Activated naive CD4-positive, alpha-beta T cell treated with anti-CD3 and anti-CD28 coated beads, Interleukin-2, amount 10 ng/mL, durations not matched to agents 7 days and 5 days (primary cell): ENCODE data around the gene MYOCD.

Experiments used
- CTCF ChIA-PET: fragments of 350-600 bp; sonication (Branson Sonifier 250); formaldehyde crosslinking; loops from one replicate; lab custom pipeline; 2021; ENCODE audit warnings: antibody characterized with exemption; lab: Charles Lee
- DNase-seq: peaks from one replicate; pipeline ENCODE4 v3.0.0-alpha.2; 2020
- H3K27ac Mint-ChIP-seq: one replicate; pipeline ENCODE4 v1.8.0; 2021; ENCODE audit warnings: mild to moderate bottlenecking, moderate library complexity, mixed read lengths
- H3K27me3 Mint-ChIP-seq: one replicate; pipeline ENCODE4 v1.8.0; 2021; ENCODE audit warnings: mild to moderate bottlenecking, mixed read lengths
- H3K36me3 Mint-ChIP-seq: one replicate; pipeline ENCODE4 v1.8.0; 2021; ENCODE audit warnings: mixed read lengths
- H3K4me1 Mint-ChIP-seq: one replicate; pipeline ENCODE4 v1.8.0; 2021; ENCODE audit warnings: mixed read lengths
- H3K4me3 Mint-ChIP-seq: one replicate; pipeline ENCODE4 v1.8.0; 2021; ENCODE audit warnings: mild to moderate bottlenecking, moderate library complexity, mixed read lengths
- H3K9me3 Mint-ChIP-seq: one replicate; pipeline ENCODE4 v1.8.0; 2021; ENCODE audit warnings: mixed read lengths

The MYOCD gene

DNA sequence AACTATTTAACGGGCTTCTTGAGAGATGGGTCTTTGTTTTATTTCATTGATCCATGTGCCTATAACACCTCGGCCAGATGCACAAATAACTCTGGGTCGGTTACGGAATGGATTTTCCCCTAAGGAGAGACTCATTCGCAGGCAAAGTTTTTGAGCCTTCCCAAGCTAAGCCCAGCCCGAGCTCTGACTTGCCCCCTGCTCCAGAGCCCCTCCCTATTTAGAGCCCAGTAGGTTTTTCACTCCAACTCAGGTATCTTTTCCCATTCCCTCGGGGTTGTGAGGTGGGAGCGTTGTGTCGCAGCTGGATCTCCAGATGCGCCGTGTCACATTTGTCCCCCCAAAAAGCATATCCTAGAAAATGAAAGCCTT is 812 bp upstream of the MYOCD start:
- no peak overlapping the region for H3K4me3 Mint-ChIP-seq
- no peak overlapping the region for H3K27ac Mint-ChIP-seq
- CTCF ChIA-PET = no interaction called here

DNA sequence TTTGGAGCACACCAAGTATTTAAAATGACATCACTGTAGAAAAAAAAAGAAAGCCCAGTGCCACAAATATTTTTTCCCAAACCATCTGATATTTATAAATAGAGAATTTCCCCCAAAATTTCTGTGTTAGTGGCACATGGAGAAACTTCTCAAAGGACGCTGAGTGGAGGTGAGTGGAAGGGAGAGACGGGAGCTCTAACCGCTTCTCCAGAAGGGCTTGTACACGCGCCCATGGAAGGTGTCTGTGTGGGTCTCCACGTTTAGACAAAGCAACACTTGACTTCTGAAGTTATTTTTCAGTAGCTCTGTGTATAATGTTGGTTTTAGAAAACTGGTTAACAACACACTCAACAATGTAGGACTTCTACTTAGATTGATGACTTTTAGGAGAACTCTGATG is 1.0 kb downstream of the MYOCD start:
- CTCF ChIA-PET = interaction anchor here (1.0 kb wide), 1 partner anchor 121 kb away, joined by 3 read pairs; no protein-coding TSS in a partner anchor
- H3K4me1 Mint-ChIP-seq = no peaks in the 10 kb centered on the region
- no peak overlapping the region for H3K4me3 Mint-ChIP-seq
- peaks cover 45% of the 10 kb centered on the region for H3K27me3 Mint-ChIP-seq
- no peak overlapping the region for H3K27ac Mint-ChIP-seq
- no peaks in the 10 kb centered on the region for H3K9me3 Mint-ChIP-seq
- H3K36me3 Mint-ChIP-seq = no peaks in the 10 kb centered on the region
- DNase-seq = no peak

More for the DNA sequence above, 812 bp upstream of the MYOCD start:
- H3K9me3 Mint-ChIP-seq = no peaks in the 10 kb centered on the region
- H3K27me3 Mint-ChIP-seq = peaks cover 45% of the 10 kb centered on the region
- no peak for DNase-seq
- H3K36me3 Mint-ChIP-seq = no peaks in the 10 kb centered on the region
- no peaks in the 10 kb centered on the region for H3K4me1 Mint-ChIP-seq

DNA sequence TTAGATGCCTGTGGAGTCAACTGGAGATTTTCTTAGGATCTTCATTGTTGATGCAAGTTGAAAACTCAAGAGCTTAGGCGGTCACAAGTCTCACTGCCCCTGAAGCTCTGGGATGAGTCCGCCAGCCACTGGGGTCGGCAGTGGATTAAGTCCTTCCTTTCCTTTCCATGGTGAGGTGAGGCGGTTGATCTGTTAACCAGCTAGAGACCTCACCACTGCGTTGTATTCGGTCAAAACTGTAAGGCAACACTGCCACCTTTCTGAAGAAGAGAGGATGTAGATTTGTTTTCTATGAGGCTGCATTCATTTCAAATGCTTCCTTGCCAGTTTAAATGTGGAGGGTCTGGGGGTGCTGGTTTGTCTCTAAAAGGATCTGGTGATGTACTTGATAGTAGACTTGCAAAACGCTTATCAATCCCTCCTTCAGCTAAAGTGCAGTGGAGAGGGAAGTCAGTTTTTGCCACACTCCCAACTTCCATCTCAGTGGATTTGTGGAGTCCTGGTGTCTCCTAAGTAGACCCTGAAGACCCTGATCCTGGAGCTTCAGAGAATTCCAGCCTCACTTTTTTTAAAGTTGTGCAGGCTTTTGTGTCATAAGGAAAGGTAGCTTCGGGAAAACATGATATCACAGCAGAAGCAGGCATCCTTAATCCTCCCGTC is 1.7 kb downstream of the MYOCD start:
- CTCF ChIA-PET = interaction anchor here (1.0 kb wide), 1 partner anchor 122 kb away, joined by 3 read pairs; no protein-coding TSS in a partner anchor

DNA sequence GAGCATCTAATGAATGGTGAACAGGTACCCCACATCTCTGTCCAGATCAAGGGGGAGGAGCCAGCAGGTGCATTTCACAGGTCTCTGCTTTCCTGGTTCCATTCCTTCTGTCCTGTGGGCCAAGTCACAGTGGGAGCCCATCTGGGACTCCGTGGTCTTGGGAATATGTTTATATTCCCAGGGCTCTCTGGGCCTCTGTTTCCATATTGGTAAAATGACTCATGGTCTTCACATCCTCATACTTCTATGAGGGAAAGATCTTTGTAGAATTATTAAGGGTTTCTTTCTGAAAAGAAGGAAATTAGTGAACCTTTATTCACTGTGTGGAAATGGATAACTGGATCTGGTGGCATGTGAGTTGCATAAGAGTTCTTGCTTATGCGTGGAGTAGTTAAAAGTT is 6.2 kb downstream of the MYOCD start:
- no peaks in the 10 kb centered on the region for H3K9me3 Mint-ChIP-seq
- H3K27ac Mint-ChIP-seq = no peak overlapping the region
- H3K36me3 Mint-ChIP-seq = no peaks in the 10 kb centered on the region
- peaks cover 11% of the 10 kb centered on the region for H3K27me3 Mint-ChIP-seq
- CTCF ChIA-PET = no interaction called here
- H3K4me1 Mint-ChIP-seq = no peaks in the 10 kb centered on the region
- no peak for DNase-seq
- no peak overlapping the region for H3K4me3 Mint-ChIP-seq

More for the DNA sequence above, 1.7 kb downstream of the MYOCD start:
- Mint-ChIP-seq H3K4me3 (no peak overlapping the region), H3K27ac (no peak overlapping the region), H3K27me3 (peaks cover 45% of the 10 kb centered on the region), H3K4me1 (no peaks in the 10 kb centered on the region), H3K9me3 (no peaks in the 10 kb centered on the region), H3K36me3 (no peaks in the 10 kb centered on the region)
- no peak for DNase-seq

DNA sequence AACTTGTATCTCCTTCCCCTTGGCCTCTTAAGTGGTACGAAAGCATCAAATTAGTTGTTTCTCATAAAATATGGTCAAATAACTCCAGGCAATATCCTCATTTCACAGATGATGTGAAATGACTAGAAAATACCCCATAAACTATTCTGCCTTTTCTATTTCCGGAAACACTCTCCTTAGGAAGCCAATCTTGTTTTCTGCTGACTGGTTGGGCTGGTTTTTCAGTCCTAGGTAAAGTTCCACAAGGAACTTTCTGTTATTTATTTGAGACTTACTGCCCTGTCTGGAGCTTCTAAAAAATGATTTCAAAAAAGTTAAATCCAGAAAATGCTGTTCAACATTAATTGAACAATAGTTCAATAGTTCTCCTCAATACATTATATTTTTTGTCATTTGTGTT is 7.3 kb downstream of the MYOCD start:
- Mint-ChIP-seq H3K4me3 (no peak overlapping the region), H3K27me3 (peaks cover 3% of the 10 kb centered on the region), H3K9me3 (no peaks in the 10 kb centered on the region), H3K27ac (no peak overlapping the region), H3K4me1 (no peaks in the 10 kb centered on the region), H3K36me3 (no peaks in the 10 kb centered on the region)
- DNase-seq = no peak
- CTCF ChIA-PET = no interaction called here

DNA sequence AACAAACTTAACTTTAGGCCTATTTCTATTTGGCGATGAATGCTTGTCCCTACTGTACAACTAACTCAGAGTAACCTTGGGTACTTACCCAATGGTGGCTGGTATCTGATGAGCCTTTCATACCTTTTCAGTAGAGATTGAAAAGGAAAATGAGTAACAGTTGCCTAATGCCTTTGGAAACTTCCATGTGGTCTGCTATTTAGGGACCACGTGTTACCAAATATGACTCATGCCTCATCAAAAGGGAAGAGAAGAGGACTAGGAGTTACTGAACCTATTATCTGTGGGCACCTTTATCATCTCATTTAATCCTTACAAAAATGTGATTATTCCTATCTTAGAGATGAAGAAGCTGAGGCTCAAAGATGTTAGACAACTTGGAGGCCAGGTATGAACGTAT is 8.1 kb downstream of the MYOCD start:
- Mint-ChIP-seq H3K4me1 (no peaks in the 10 kb centered on the region), H3K4me3 (no peak overlapping the region), H3K9me3 (no peaks in the 10 kb centered on the region), H3K36me3 (no peaks in the 10 kb centered on the region), H3K27me3 (no peaks in the 10 kb centered on the region), H3K27ac (no peak overlapping the region)
- DNase-seq = no peak
- CTCF ChIA-PET = no interaction called here

DNA sequence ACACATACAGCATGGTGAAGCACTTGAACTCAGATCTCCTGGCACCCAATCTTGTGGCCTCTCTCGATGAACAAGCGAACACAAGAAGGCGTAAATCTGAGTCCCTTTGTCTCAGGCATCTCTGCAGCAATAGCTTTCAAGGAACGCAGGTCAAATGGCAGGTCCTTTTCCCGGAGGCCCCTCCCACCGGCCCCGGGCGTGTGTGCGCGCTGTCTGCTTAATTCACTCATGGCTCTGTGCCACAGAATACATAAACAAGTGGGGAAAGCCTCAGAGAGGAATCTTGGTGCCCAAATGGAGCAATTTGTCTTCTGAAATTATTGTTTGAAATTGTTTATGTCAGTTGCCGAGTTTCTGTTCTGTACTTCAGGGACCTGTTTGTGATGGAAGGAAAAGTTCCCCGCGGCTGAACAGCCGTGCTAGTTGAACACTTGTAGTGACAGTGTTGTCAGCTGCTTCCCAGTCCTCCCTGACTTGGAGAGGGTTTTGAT is 14.8 kb downstream of the MYOCD start:
- Mint-ChIP-seq H3K27me3 (no peaks in the 10 kb centered on the region), H3K36me3 (no peaks in the 10 kb centered on the region), H3K4me3 (no peak overlapping the region), H3K4me1 (no peaks in the 10 kb centered on the region), H3K9me3 (peaks cover 2% of the 10 kb centered on the region), H3K27ac (no peak overlapping the region)
- no peak for DNase-seq
- CTCF ChIA-PET = interaction anchor here (0.6 kb wide), 1 partner anchor 30 kb away, joined by 4 read pairs; no protein-coding TSS in a partner anchor

DNA sequence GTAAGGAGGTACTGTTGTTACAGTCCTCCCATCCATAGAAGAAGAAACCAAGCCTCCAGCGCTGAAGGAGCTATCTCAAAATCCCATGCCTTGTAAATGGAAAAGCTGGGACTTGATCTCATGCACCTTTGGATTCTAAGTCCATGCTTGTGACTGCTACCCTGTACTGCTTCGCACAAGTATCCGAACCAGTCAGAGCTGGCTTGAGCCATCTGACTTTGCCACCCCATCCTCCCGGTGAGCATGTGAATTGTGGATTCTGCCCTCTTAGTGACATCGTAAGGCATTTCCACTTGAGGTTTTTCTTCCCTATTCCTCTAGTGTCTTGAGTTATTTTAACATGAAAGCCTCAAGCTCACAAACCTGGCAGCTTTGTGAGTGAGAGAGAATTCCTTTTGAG is 15.3 kb downstream of the MYOCD start:
- H3K27ac Mint-ChIP-seq = no peak overlapping the region
- H3K4me3 Mint-ChIP-seq = no peak overlapping the region
- no peak for DNase-seq
- CTCF ChIA-PET = interaction anchor here (0.6 kb wide), 1 partner anchor 30 kb away, joined by 4 read pairs; no protein-coding TSS in a partner anchor
- no peaks in the 10 kb centered on the region for H3K27me3 Mint-ChIP-seq
- no peaks in the 10 kb centered on the region for H3K36me3 Mint-ChIP-seq
- H3K4me1 Mint-ChIP-seq = no peaks in the 10 kb centered on the region
- peaks cover 2% of the 10 kb centered on the region for H3K9me3 Mint-ChIP-seq

DNA sequence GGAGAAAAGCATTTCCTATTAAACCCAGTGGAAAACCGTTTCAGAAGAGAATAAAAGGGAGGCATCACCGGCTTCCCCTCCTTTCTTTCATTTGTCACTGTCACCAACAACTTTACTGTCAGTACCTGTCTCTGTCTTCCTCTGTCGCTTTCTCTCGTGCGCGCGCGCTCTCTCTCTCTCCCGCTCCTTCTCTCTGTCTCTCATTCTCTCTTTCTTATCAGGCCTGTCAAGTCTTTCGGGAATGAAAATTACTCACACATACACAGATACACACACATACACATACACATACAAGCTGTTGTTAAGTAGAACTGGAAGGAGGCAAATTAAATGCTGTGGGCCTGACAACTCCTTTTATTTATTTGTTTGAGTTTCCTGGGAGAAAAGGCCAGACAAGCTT is 17.6 kb downstream of the MYOCD start:
- H3K27ac Mint-ChIP-seq = no peak overlapping the region
- no peaks in the 10 kb centered on the region for H3K27me3 Mint-ChIP-seq
- no peak for DNase-seq
- peaks cover 2% of the 10 kb centered on the region for H3K9me3 Mint-ChIP-seq
- H3K4me1 Mint-ChIP-seq = no peaks in the 10 kb centered on the region
- H3K4me3 Mint-ChIP-seq = no peak overlapping the region
- CTCF ChIA-PET = no interaction called here
- no peaks in the 10 kb centered on the region for H3K36me3 Mint-ChIP-seq

DNA sequence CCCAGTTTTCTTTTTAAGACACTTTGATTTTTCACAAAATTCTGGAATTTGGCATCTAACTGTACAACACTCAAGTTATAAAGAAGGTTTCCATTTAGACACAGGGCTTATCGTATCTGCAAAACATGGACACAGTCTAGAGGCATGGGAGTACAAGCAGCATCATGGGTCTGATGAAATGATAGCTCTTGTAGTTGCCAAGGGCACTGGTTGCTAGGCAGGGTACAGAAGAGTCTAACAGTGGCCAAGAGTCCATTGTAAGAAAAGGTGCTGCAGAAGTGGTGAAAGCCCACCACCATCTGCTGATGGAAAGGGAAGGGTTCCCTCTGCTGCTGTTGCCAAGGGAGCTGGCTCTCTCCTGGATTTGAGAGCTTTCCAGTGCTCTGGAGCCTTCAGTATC is 20.8 kb downstream of the MYOCD start:
- Mint-ChIP-seq H3K9me3 (peaks cover 2% of the 10 kb centered on the region), H3K27me3 (no peaks in the 10 kb centered on the region), H3K4me3 (no peak overlapping the region), H3K4me1 (no peaks in the 10 kb centered on the region), H3K36me3 (no peaks in the 10 kb centered on the region), H3K27ac (no peak overlapping the region)
- no peak for DNase-seq
- CTCF ChIA-PET = no interaction called here

DNA sequence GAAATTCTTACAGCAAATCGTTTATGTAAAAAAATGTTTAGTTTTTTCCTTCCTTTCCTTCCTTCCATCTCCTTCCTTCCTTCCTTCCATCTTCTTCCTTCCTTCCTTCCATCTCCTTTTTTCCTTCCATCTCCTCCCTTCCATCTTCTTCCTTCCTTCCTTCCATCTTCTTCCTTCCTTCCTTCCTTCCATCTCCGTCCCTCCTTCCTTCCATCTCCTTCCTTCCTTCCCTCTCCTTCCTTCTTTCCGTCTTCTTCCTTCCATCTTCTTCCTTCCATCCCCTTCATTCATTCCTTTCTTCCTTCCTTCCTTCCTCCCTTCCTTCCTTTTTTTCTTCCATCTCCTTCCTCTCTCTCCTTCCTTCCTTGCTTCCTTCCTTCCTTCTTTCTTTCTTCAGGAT is 22.7 kb downstream of the MYOCD start:
- CTCF ChIA-PET = no interaction called here
- no peaks in the 10 kb centered on the region for H3K36me3 Mint-ChIP-seq
- no peaks in the 10 kb centered on the region for H3K27me3 Mint-ChIP-seq
- no peak overlapping the region for H3K27ac Mint-ChIP-seq
- no peak overlapping the region for H3K4me3 Mint-ChIP-seq
- no peaks in the 10 kb centered on the region for H3K4me1 Mint-ChIP-seq
- DNase-seq = no peak
- peaks cover 2% of the 10 kb centered on the region for H3K9me3 Mint-ChIP-seq

DNA sequence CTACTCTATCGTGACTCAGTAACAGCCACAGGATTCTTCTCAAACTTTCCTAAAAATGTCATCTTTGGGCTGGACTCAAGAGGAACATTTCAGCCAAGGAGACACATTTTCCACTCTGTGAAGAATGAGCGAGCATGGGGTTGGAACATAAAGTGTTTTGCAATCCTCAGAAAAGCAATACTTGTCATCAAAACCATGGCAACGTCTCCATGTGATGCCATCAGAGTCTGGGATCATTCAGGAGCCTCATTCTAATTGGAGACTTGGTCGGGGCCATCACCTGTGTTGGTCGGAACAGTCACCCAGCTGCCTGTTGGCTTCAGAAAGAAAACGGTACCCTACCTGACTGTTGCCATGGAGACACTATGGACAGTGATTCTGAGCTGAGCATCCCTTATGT is 25.5 kb downstream of the MYOCD start:
- H3K9me3 Mint-ChIP-seq = peaks cover 4% of the 10 kb centered on the region
- no peak overlapping the region for H3K27ac Mint-ChIP-seq
- H3K27me3 Mint-ChIP-seq = no peaks in the 10 kb centered on the region
- CTCF ChIA-PET = no interaction called here
- H3K4me3 Mint-ChIP-seq = no peak overlapping the region
- no peak for DNase-seq
- no peaks in the 10 kb centered on the region for H3K36me3 Mint-ChIP-seq
- no peaks in the 10 kb centered on the region for H3K4me1 Mint-ChIP-seq

DNA sequence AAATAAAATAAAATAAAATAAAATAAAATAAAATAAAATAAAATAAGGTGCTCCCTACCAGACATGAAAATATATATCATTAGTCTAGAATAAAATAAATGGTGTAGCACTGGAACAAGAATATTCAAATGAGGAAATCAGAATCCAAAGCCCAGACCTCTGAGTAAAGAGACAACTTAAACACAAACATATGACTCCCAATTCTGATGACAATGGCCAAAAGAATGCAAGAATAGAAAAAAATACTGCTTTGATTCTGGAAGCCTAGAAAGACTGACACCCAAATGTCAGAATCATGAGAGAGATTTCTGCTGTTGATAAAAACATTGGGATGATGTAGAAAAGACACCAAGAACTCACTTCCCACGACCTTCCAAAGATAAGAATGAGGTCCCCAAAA is 27.9 kb downstream of the MYOCD start:
- Mint-ChIP-seq H3K27me3 (no peaks in the 10 kb centered on the region), H3K9me3 (peaks cover 9% of the 10 kb centered on the region), H3K36me3 (no peaks in the 10 kb centered on the region), H3K27ac (no peak overlapping the region), H3K4me3 (no peak overlapping the region), H3K4me1 (no peaks in the 10 kb centered on the region)
- DNase-seq = no peak
- CTCF ChIA-PET = no interaction called here

DNA sequence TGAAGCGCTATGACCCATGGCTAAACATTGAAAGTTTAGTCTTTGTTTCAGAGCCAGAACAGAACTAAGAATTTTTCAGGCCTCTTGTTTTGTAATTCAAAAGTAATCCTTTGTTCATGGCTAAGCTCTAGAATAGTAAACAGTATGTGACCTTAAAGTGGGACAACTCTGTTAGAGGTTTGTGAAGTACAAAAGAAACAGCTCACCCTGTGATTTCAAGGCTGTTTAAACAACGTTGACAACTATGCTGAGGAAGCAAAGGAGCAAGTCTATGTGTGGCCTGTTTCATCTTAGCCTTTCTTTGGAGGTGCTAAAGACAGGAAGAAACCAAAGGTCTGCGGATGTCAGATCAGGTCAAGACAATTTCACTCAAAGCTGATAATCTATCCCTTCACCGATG is 40.4 kb downstream of the MYOCD start:
- Mint-ChIP-seq H3K27ac (no peak overlapping the region), H3K9me3 (peaks cover 1% of the 10 kb centered on the region), H3K4me3 (no peak overlapping the region), H3K27me3 (no peaks in the 10 kb centered on the region), H3K4me1 (no peaks in the 10 kb centered on the region), H3K36me3 (no peaks in the 10 kb centered on the region)
- CTCF ChIA-PET = no interaction called here
- no peak for DNase-seq

DNA sequence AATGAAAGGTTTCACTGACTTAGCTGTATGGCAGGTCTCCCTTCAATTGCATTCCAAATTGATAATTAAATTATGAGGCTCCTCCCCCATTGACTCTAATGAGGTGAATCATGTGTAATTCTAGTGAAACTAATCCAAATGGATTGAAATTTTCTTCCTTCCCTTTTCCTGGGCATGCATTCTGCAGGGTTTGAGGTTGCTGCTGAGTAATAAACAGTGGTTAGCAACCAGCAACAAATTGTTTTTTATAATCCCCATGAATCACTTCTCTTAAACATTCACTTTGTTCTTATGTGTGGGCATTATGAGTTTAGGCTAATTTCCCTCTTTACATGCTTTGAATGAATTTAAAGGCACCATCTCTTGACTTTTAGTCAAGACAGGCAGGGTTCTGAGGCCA is 43.4 kb downstream of the MYOCD start:
- CTCF ChIA-PET = no interaction called here
- H3K27me3 Mint-ChIP-seq = no peaks in the 10 kb centered on the region
- no peak overlapping the region for H3K27ac Mint-ChIP-seq

More for the DNA sequence above, 43.4 kb downstream of the MYOCD start:
- H3K4me1 Mint-ChIP-seq = no peaks in the 10 kb centered on the region
- no peaks in the 10 kb centered on the region for H3K36me3 Mint-ChIP-seq
- H3K4me3 Mint-ChIP-seq = no peak overlapping the region
- no peak for DNase-seq
- peaks cover 1% of the 10 kb centered on the region for H3K9me3 Mint-ChIP-seq
